Endothelial cell of umbilical vein (primary cell): Measurements from ENCODE around the gene PHC1. TPM values are rescaled to one million over a fixed set of nuclear protein-coding genes. Genes with fewer than 3 reads are reported as not detected.

Experiments
- BruUV-seq: library from RNA; stranded (reverse); fragments of 400-500 nt; replicated peaks from 2 replicates; lab custom pipeline; 2021; lab: Mats Ljungman, UMichigan
- CTCF ChIA-PET: fragments of 300-600, 350-600 bp; sonication (Branson Sonifier 250); formaldehyde crosslinking; loops from one replicate; lab custom pipeline; 2021; ENCODE audit warnings: antibody characterized with exemption, inconsistent platforms; lab: Charles Lee
- POLR2A ChIA-PET: fragments of 300-600, 350-600 bp; sonication (Branson Sonifier 250); formaldehyde crosslinking; loops from one replicate; lab custom pipeline; 2021; ENCODE audit warnings: antibody characterized with exemption, inconsistent platforms; lab: Charles Lee
- DNase-seq: peaks from one replicate; pipeline ENCODE4 v3.0.0-alpha.2; 2011; ENCODE audit warnings: low read depth, low spot score
- FAIRE-seq: peaks from 2 replicates; lab custom pipeline; 2011; peaks lifted over from hg19 to GRCh38; lab: Jason Lieb, UNC
- H2AFZ ChIP-seq: 2 replicates; pipeline ENCODE4 v1.6.0; 2012; ENCODE audit warnings: low read depth, low read length, control low read depth, inconsistent platforms
- H3K27ac ChIP-seq: 2 replicates; pipeline ENCODE4 v1.5.1; 2011; ENCODE audit warnings: low read depth, mild to moderate bottlenecking, control low read depth, low read length, moderate library complexity; ENCODE audit not compliant: insufficient read depth
- H3K27me3 ChIP-seq, 2 experiments: 2 replicates each; pipeline versions ENCODE4 v1.6.0 to v1.6.1; 2011; ENCODE audit warnings: low read length in 2 of 2, mixed read lengths in 1 of 2; ENCODE audit not compliant: control insufficient read depth in 2 of 2, insufficient read depth in 2 of 2
- H3K36me3 ChIP-seq, 2 experiments: 2 replicates in 1 of 2; 3 replicates in 1 of 2; pipeline ENCODE4 v1.5.1; 2011; ENCODE audit warnings: low read length in 2 of 2, mild to moderate bottlenecking in 1 of 2, moderate library complexity in 1 of 2; ENCODE audit not compliant: control insufficient read depth in 2 of 2, insufficient read depth in 2 of 2; ENCODE audit errors: extremely low read depth in 1 of 2
- H3K4me1 ChIP-seq: 3 replicates; pipeline ENCODE4 v1.5.1; 2011; ENCODE audit warnings: mild to moderate bottlenecking, low read length; ENCODE audit not compliant: control insufficient read depth, insufficient read depth; ENCODE audit errors: extremely low read depth
- H3K4me2 ChIP-seq: 2 replicates; pipeline ENCODE4 v1.6.1; 2011; ENCODE audit warnings: low read length, control low read depth, mixed read lengths; ENCODE audit not compliant: insufficient read depth
- H3K4me3 ChIP-seq, 3 experiments: fragments of 200-600 bp in 1 of 3; sonication (generic), shearing (Covaris generic) in 1 of 3; replicated peaks in 1 of 3; 2 replicates each; pipeline ENCODE4 v1.5.1; 2011 to 2016; ENCODE audit warnings: control low read depth in 3 of 3, low read length in 3 of 3, mild to moderate bottlenecking in 2 of 3, inconsistent platforms in 1 of 3, low read depth in 1 of 3, moderate library complexity in 1 of 3; ENCODE audit not compliant: insufficient read depth in 1 of 3
- H3K79me2 ChIP-seq: 2 replicates; pipeline ENCODE4 v1.6.0; 2012; ENCODE audit warnings: low read length, inconsistent platforms; ENCODE audit not compliant: control insufficient read depth, insufficient read depth
- H3K9ac ChIP-seq: replicated peaks from 2 replicates; pipeline ENCODE3; 2011; ENCODE audit warnings: low read length, control low read depth; ENCODE audit not compliant: insufficient read depth; ENCODE audit errors: extremely low read depth
- H3K9me1 ChIP-seq: replicated peaks from 3 replicates; pipeline ENCODE4 v1.6.0; 2011; ENCODE audit warnings: mild to moderate bottlenecking, low read length; ENCODE audit not compliant: control insufficient read depth, insufficient read depth; ENCODE audit errors: extremely low read depth
- H3K9me3 ChIP-seq: replicated peaks from 2 replicates; pipeline ENCODE4 v1.5.1; 2012; ENCODE audit warnings: low read length, inconsistent platforms; ENCODE audit not compliant: control insufficient read depth, insufficient read depth
- H4K20me1 ChIP-seq: replicated peaks from 2 replicates; pipeline ENCODE3; 2011; ENCODE audit warnings: mild to moderate bottlenecking, low read length; ENCODE audit not compliant: control insufficient read depth, insufficient read depth; ENCODE audit errors: extremely low read depth
- CTCF ChIP-seq, 2 donors: IDR thresholded peaks; 1 replicate in 1 of 2; 2 replicates in 1 of 2; pipeline ENCODE4 v1.5.1; 2011; ENCODE audit warnings: low read length in 2 of 2, mild to moderate bottlenecking in 2 of 2, moderate library complexity in 2 of 2, control low read depth in 1 of 2, inconsistent platforms in 1 of 2, low read depth in 1 of 2; ENCODE audit not compliant: insufficient read depth in 1 of 2; ENCODE audit errors: extremely low read depth in 1 of 2
- EZH2 ChIP-seq: IDR thresholded peaks from 2 replicates; pipeline ENCODE4 v1.6.1; 2012; ENCODE audit warnings: borderline replicate concordance, low read depth, mild to moderate bottlenecking, moderate library complexity, low read length, inconsistent platforms; ENCODE audit not compliant: severe bottlenecking
- FOS ChIP-seq: IDR thresholded peaks from 2 replicates; pipeline ENCODE4 v1.6.1; 2011; ENCODE audit warnings: mild to moderate bottlenecking, low read length, moderate library complexity, borderline replicate concordance; ENCODE audit not compliant: insufficient read depth
- GATA2 ChIP-seq: IDR thresholded peaks from 2 replicates; pipeline ENCODE4 v1.7.0; 2011; ENCODE audit warnings: low read depth, mild to moderate bottlenecking, moderate library complexity, mixed read lengths, low read length; ENCODE audit not compliant: insufficient read length, insufficient read depth
- JUN ChIP-seq: IDR thresholded peaks from 2 replicates; pipeline ENCODE4 v1.6.1; 2011; ENCODE audit warnings: borderline replicate concordance, low read depth; ENCODE audit not compliant: insufficient read length, insufficient read depth
- MAX ChIP-seq: IDR thresholded peaks from 2 replicates; pipeline ENCODE4 v1.6.1; 2011; ENCODE audit not compliant: insufficient read depth, insufficient read length
- MYC ChIP-seq: IDR thresholded peaks from one replicate; pipeline ENCODE4 v1.6.1; 2011; ENCODE audit warnings: mild to moderate bottlenecking, low read depth, low read length
- POLR2A ChIP-seq: IDR thresholded peaks from 2 replicates; pipeline ENCODE4 v1.6.1; 2012; ENCODE audit warnings: low read depth, mild to moderate bottlenecking, control low read depth, low read length
- POLR2AphosphoS5 ChIP-seq: IDR thresholded peaks from 2 replicates; pipeline ENCODE4 v1.6.1; 2012; ENCODE audit warnings: low read depth, mild to moderate bottlenecking, control low read depth, low read length, moderate library complexity; ENCODE audit not compliant: insufficient read depth
- dilution Hi-C: fragments of 300-500 bp; cut with MboI; formaldehyde crosslinking; loops from one replicate; pipeline ENCODE4 v1.15.0; 2019; ENCODE audit warnings: low sequenced_read_pairs; ENCODE audit not compliant: extremely low pct_ligation_motif_present
- intact Hi-C: fragments of 100-400 bp; cut with micrococcal nuclease; formaldehyde crosslinking; loops from one replicate; pipeline ENCODE4 v1.10.0; 2022
- polyA plus RNA-seq, 4 experiments: library from polyadenylated mRNA; depleted of rRNA in 3 of 4; stranded (reverse) in 3 of 4; unstranded in 1 of 4; fragments of >200 nt; gene quantifications; 2 replicates each; pipeline versions ENCODE4 v1.2.1 to v1.2.3, GENCODE V29; 2011 to 2012; ENCODE audit warnings: missing spikeins in 1 of 4
- total RNA-seq: library from RNA; stranded (reverse); gene quantifications from 2 replicates; pipeline ENCODE4 v1.2.3, GENCODE V29; 2021

Gene PHC1
- total and polyA plus RNA-seq, 2 donors (not counting 3 experiments of a cell fraction or from before 2014, with no cell fraction given), result 37.3 to 66.3 TPM

GRCh38 chr12:8890313-8891085 is 23.8 kb upstream of the PHC1 start:
- Histone ChIP-seq H3K27me3 (peaks cover 2% of the 10 kb centered on the region in 2 experiments), H4K20me1 (no peaks in the 10 kb centered on the region), H3K9ac (peak overlapping the region; percentile 62), H3K4me3 (peak overlapping the region; percentile 42 to 93 (median 63)), H3K79me2 (no peaks in the 10 kb centered on the region), H2AFZ (peak overlapping the region; percentile 99), H3K27ac (no peak overlapping the region), H3K4me2 (peak overlapping the region; percentile 98), H3K9me3 (no peaks in the 10 kb centered on the region), H3K4me1 (no peaks in the 10 kb centered on the region), H3K36me3 (no peaks in the 10 kb centered on the region), H3K9me1 (no peaks in the 10 kb centered on the region)
- POLR2A ChIA-PET, result no interaction called here
- CTCF ChIA-PET, result interaction anchor here (0.6 to 3.9 kb wide), 64 partner anchors 10 to 349 kb away, joined by 3 to 311 read pairs (median 5); partner anchors contain the start of genes KLRG1, M6PR, PHC1 and RIMKLB
- BruUV-seq, result no TSS peak
- intact Hi-C loops (loop anchor here (1.0 to 2.0 kb wide), 5 partner anchors 149 to 346 kb away; no protein-coding TSS in a partner anchor), dilution Hi-C loops (no loop called here)
- FAIRE-seq, result peak; percentile 4
- TF ChIP-seq CTCF (IDR thresholded peaks at IDR 0.05; ENCODE audit: extremely low read depth in 1 of 2, insufficient read depth in 1 of 2, low read depth in 1 of 2, low read length in 2 of 2) (peak; percentile 76 to 83), FOS (no peak)
- peak; percentile 77 for DNase-seq

- no peak for FAIRE-seq
- Histone ChIP-seq H3K4me3 (no peak overlapping the region), H3K9ac (no peak overlapping the region), H3K4me1 (no peaks in the 10 kb centered on the region), H3K36me3 (no peaks in the 10 kb centered on the region), H3K79me2 (no peaks in the 10 kb centered on the region), H3K9me3 (no peaks in the 10 kb centered on the region), H3K4me2 (no peak overlapping the region), H3K27me3 (peaks cover 0 to 2% of the 10 kb centered on the region in 2 experiments), H2AFZ (no peak overlapping the region), H3K9me1 (no peaks in the 10 kb centered on the region), H4K20me1 (no peaks in the 10 kb centered on the region), H3K27ac (no peak overlapping the region)
- ChIA-PET POLR2A (no interaction called here), CTCF (interaction anchor here (3.0 to 3.9 kb wide), 4 partner anchors 158 to 235 kb away, joined by 25 to 311 read pairs (median 47); no protein-coding TSS in a partner anchor)
- DNase-seq, result no peak
- intact Hi-C loops (loop anchor here (2.0 kb wide), 2 partner anchors 157 to 347 kb away; no protein-coding TSS in a partner anchor), dilution Hi-C loops (no loop called here)
- no peak for TF ChIP-seq CTCF (IDR thresholded peaks at IDR 0.05; ENCODE audit: extremely low read depth in 1 of 2, insufficient read depth in 1 of 2, low read depth in 1 of 2, low read length in 2 of 2)
- no peak for TF ChIP-seq GATA2
- TF ChIP-seq MAX, result no peak
- TF ChIP-seq EZH2, result no peak
- TF ChIP-seq POLR2AphosphoS5, result no peak
- TF ChIP-seq FOS, result no peak
- TF ChIP-seq POLR2A, result no peak
- TF ChIP-seq MYC, result no peak
- TF ChIP-seq JUN, result no peak
- BruUV-seq, result no TSS peak
These were observed 22.3 kb upstream of the PHC1 start for GRCh38 chr12:8891976-8892375.
